NCI-H69 (cell line): ENCODE results near the gene SERPINF2.
"Not testable (repeated sequence)": the region's sequence is repeated elsewhere in the genome, so short reads cannot be mapped to it uniquely, and the experiment has no call there.

ENCODE experiments used
- DNase-seq: peaks from one replicate; lab custom pipeline; 2025; lab: John Stamatoyannopoulos, UW

Gene SERPINF2

GRCh38 chr17:1762901-1763898 is 20.5 kb downstream of the SERPINF2 start:
- peak; percentile 48 for DNase-seq

GRCh38 chr17:1764284-1764683 is 21.6 kb downstream of the SERPINF2 start:
- peak; percentile 58 for DNase-seq

GRCh38 chr17:1764705-1765104 is 22.0 kb downstream of the SERPINF2 start:
- not testable (repeated sequence) for DNase-seq

- DNase-seq, result no peak
These were observed 22.9 kb downstream of the SERPINF2 start for GRCh38 chr17:1765576-1765975.

- DNase-seq, result no peak
These were observed 23.9 kb downstream of the SERPINF2 start for GRCh38 chr17:1766382-1767135.

- DNase-seq, result peak; percentile 4
These were observed 24.7 kb downstream of the SERPINF2 start for GRCh38 chr17:1767358-1767757.

GRCh38 chr17:1769822-1770477 is 27.3 kb downstream of the SERPINF2 start:
- peak; percentile 78 for DNase-seq

- peak; percentile 4 for DNase-seq
These were observed 30.5 kb downstream of the SERPINF2 start for GRCh38 chr17:1773000-1773695.

GRCh38 chr17:1773696-1774181 is 31.1 kb downstream of the SERPINF2 start:
- DNase-seq, result no peak

GRCh38 chr17:1774390-1775176 is 31.9 kb downstream of the SERPINF2 start:
- no peak for DNase-seq

- DNase-seq, result no peak
These were observed 33.7 kb downstream of the SERPINF2 start for GRCh38 chr17:1776328-1776727.

GRCh38 chr17:1776857-1777256 is 34.2 kb downstream of the SERPINF2 start:
- DNase-seq, result no peak

GRCh38 chr17:1779571-1780131 is 37.0 kb downstream of the SERPINF2 start:
- no peak for DNase-seq

GRCh38 chr17:1782171-1782567 is 39.5 kb downstream of the SERPINF2 start:
- no peak for DNase-seq

GRCh38 chr17:1783271-1783670 is 40.6 kb downstream of the SERPINF2 start:
- no peak for DNase-seq

GRCh38 chr17:1783834-1784611 is 41.4 kb downstream of the SERPINF2 start:
- DNase-seq, result peak; percentile 30

- DNase-seq, result no peak
These were observed 43.3 kb downstream of the SERPINF2 start for GRCh38 chr17:1785930-1786329.

GRCh38 chr17:1786708-1787107 is 44.0 kb downstream of the SERPINF2 start:
- no peak for DNase-seq

- no peak for DNase-seq
These were observed 44.7 kb downstream of the SERPINF2 start for GRCh38 chr17:1787301-1787902.
